H1 (cell line): ENCODE results near the gene YIPF6. TPM values are rescaled to one million over a fixed set of nuclear protein-coding genes. Genes with fewer than 3 reads are reported as not detected.

Experiments used
- polyA plus RNA-seq, 7 experiments: library from polyadenylated mRNA; depleted of rRNA in 3 of 7; stranded (reverse) in 5 of 7; unstranded in 2 of 7; fragments of >200 nt in 5 of 7; fragments of 200-250 nt in 2 of 7; gene quantifications; 1 replicate in 5 of 7; 2 replicates in 1 of 7; 4 replicates in 1 of 7; pipeline versions ENCODE4 v1.2.1 to v1.2.3, GENCODE V29; 2011 to 2013; ENCODE audit warnings: missing spikeins in 2 of 7, mixed read lengths in 2 of 7
- small RNA-seq: library from polyadenylated mRNA; stranded (forward); fragments of <200 nt; extraction: miRNeasy Mini kit (QIAGEN cat#:217004); gene quantifications from one replicate; pipeline ENCODE3, GENCODE V24; 2013; ENCODE audit not compliant: insufficient read depth
- total RNA-seq: library from RNA; stranded (reverse); fragmentation: NEBNext Ultra II Directional; extraction: Animal tissue kit (Norgen Biotek cat#: 25700); gene quantifications from 2 replicates; pipeline ENCODE4 v1.2.1, GENCODE V29; 2021

The YIPF6 gene
- total and polyA plus RNA-seq, 2 of the 8 experiments (the other 6 are each of a cell fraction or from before 2014, with no cell fraction given) = 16.9 to 34.1 TPM

Small RNA genes within 50 kb of the gene (small RNA-seq; reads per million reads assigned to genes)
- not detected for gene RNU6-245P

Other genes starting within 250 kb of the YIPF6 start
- 2.5 and 3.5 TPM in 2 replicates for gene OPHN1, start 65.6 kb upstream of the YIPF6 start, total RNA-seq
- 1.2 and 1.8 TPM in 2 replicates for gene OPHN1, start 65.6 kb upstream of the YIPF6 start, polyA plus RNA-seq (2011; rRNA removed)
- gene STARD8, start 148.6 kb downstream of the YIPF6 start, total RNA-seq = 3.0 and 3.8 TPM in 2 replicates
- 1.8 and 2.8 TPM in 2 replicates for gene STARD8, start 148.6 kb downstream of the YIPF6 start, polyA plus RNA-seq (2011; rRNA removed)